WTC11 (cell line): ENCODE measurements around the gene VCAN. TPM values are rescaled to one million over a fixed set of nuclear protein-coding genes. Genes with fewer than 3 reads are reported as not detected.

Experiments
- CREB1 ChIP-seq: sonication (generic); formaldehyde crosslinking; IDR thresholded peaks from 2 replicates; pipeline ENCODE4 v1.8.0; 2023; ENCODE audit warnings: mild to moderate bottlenecking, missing genetic modification reagents
- CREM ChIP-seq: sonication (generic); formaldehyde crosslinking; IDR thresholded peaks from 2 replicates; pipeline ENCODE4 v1.8.1; 2022; ENCODE audit warnings: mild to moderate bottlenecking, missing genetic modification reagents, moderate library complexity
- ETV6 ChIP-seq: sonication (generic); formaldehyde crosslinking; IDR thresholded peaks from 2 replicates; pipeline ENCODE4 v1.8.1; 2022; ENCODE audit warnings: mild to moderate bottlenecking, missing genetic modification reagents
- FOXP1 ChIP-seq: sonication (generic); formaldehyde crosslinking; IDR thresholded peaks from 2 replicates; pipeline ENCODE4 v1.8.0; 2022; ENCODE audit warnings: missing genetic modification reagents, mild to moderate bottlenecking, moderate library complexity, borderline replicate concordance
- GABPB1 ChIP-seq: sonication (generic); formaldehyde crosslinking; IDR thresholded peaks from 2 replicates; pipeline ENCODE4 v1.8.1; 2023; ENCODE audit warnings: mild to moderate bottlenecking, missing genetic modification reagents
- MYBL2 ChIP-seq: sonication (generic); formaldehyde crosslinking; IDR thresholded peaks from 2 replicates; pipeline ENCODE4 v1.8.1; 2023; ENCODE audit warnings: mild to moderate bottlenecking, moderate library complexity, missing genetic modification reagents
- NFATC4 ChIP-seq: fragments of 250-450 bp; sonication (Bioruptor Pico); IDR thresholded peaks from 2 replicates; pipeline ENCODE4 v1.9.0; 2021; ENCODE audit warnings: mild to moderate bottlenecking
- NFYB ChIP-seq: sonication (generic); formaldehyde crosslinking; conservative IDR thresholded peaks from 2 replicates; pipeline ENCODE4 v1.8.0; 2022; ENCODE audit warnings: low read depth, missing genetic modification reagents
- NR1H2 ChIP-seq: sonication (generic); formaldehyde crosslinking; IDR thresholded peaks from 2 replicates; pipeline ENCODE4 v1.9.0; 2021; ENCODE audit warnings: mild to moderate bottlenecking, moderate library complexity, missing genetic modification reagents
- NR2C2 ChIP-seq: sonication (generic); formaldehyde crosslinking; IDR thresholded peaks from 2 replicates; pipeline ENCODE4 v1.8.0; 2022; ENCODE audit warnings: mild to moderate bottlenecking, missing genetic modification reagents
- NR3C1 ChIP-seq: sonication (generic); formaldehyde crosslinking; conservative IDR thresholded peaks from 2 replicates; pipeline ENCODE4 v1.8.1; 2023; ENCODE audit warnings: low read depth, mild to moderate bottlenecking, missing genetic modification reagents
- RORB ChIP-seq: fragments of 250-450 bp; sonication (Bioruptor Pico); IDR thresholded peaks from 2 replicates; pipeline ENCODE4 v1.9.0; 2021; ENCODE audit warnings: mild to moderate bottlenecking
- SMAD3 ChIP-seq: sonication (generic); formaldehyde crosslinking; IDR thresholded peaks from 2 replicates; pipeline ENCODE4 v1.8.0; 2022; ENCODE audit warnings: missing genetic modification reagents, mild to moderate bottlenecking, borderline replicate concordance
- ZNF232 ChIP-seq: sonication (generic); formaldehyde crosslinking; IDR thresholded peaks from 2 replicates; pipeline ENCODE4 v1.8.0; 2022; ENCODE audit warnings: mild to moderate bottlenecking, missing genetic modification reagents
- ZNF416 ChIP-seq: fragments of 250-450 bp; sonication (Bioruptor Pico); IDR thresholded peaks from 2 replicates; pipeline ENCODE4 v1.9.0; 2021; ENCODE audit warnings: mild to moderate bottlenecking, inconsistent platforms
- total RNA-seq: library from RNA; stranded (reverse); gene quantifications from 3 replicates; pipeline ENCODE4 v1.2.3, GENCODE V29; 2021
- TF ChIP-seq, protein P1 (sequence below): sonication (generic); formaldehyde crosslinking; IDR thresholded peaks from 2 replicates; pipeline ENCODE4 v1.8.1; 2022; ENCODE audit warnings: mild to moderate bottlenecking, moderate library complexity, missing genetic modification reagents
- TF ChIP-seq, protein P2 (sequence below): sonication (generic); formaldehyde crosslinking; IDR thresholded peaks from 2 replicates; pipeline ENCODE4 v1.8.0; 2022; ENCODE audit warnings: missing genetic modification reagents
- TF ChIP-seq, protein P3 (sequence below): sonication (generic); formaldehyde crosslinking; IDR thresholded peaks from 2 replicates; pipeline ENCODE4 v1.8.0; 2022; ENCODE audit warnings: mild to moderate bottlenecking, missing genetic modification reagents
- TF ChIP-seq, protein P4 (sequence below): sonication (generic); formaldehyde crosslinking; IDR thresholded peaks from 2 replicates; pipeline ENCODE4 v1.8.1; 2023; ENCODE audit warnings: mild to moderate bottlenecking, missing genetic modification reagents, moderate library complexity
- TF ChIP-seq, protein P5 (sequence below): sonication (generic); formaldehyde crosslinking; IDR thresholded peaks from 2 replicates; pipeline ENCODE4 v1.8.1; 2023; ENCODE audit warnings: mild to moderate bottlenecking, missing genetic modification reagents, moderate library complexity
- TF ChIP-seq, protein P6 (sequence below): sonication (generic); formaldehyde crosslinking; IDR thresholded peaks from 2 replicates; pipeline ENCODE4 v1.8.0; 2022; ENCODE audit warnings: mild to moderate bottlenecking, missing genetic modification reagents
- TF ChIP-seq, protein P7 (sequence below): sonication (generic); formaldehyde crosslinking; IDR thresholded peaks from 2 replicates; pipeline ENCODE4 v1.8.1; 2023; ENCODE audit warnings: mild to moderate bottlenecking, missing genetic modification reagents, borderline replicate concordance
- TF ChIP-seq, protein P8 (sequence below): sonication (generic); formaldehyde crosslinking; IDR thresholded peaks from 2 replicates; pipeline ENCODE4 v1.8.1; 2023; ENCODE audit warnings: mild to moderate bottlenecking, moderate library complexity, missing genetic modification reagents

VCAN gene
- total RNA-seq, 1 experiment from 2014 or later, result 276 TPM

DNA sequence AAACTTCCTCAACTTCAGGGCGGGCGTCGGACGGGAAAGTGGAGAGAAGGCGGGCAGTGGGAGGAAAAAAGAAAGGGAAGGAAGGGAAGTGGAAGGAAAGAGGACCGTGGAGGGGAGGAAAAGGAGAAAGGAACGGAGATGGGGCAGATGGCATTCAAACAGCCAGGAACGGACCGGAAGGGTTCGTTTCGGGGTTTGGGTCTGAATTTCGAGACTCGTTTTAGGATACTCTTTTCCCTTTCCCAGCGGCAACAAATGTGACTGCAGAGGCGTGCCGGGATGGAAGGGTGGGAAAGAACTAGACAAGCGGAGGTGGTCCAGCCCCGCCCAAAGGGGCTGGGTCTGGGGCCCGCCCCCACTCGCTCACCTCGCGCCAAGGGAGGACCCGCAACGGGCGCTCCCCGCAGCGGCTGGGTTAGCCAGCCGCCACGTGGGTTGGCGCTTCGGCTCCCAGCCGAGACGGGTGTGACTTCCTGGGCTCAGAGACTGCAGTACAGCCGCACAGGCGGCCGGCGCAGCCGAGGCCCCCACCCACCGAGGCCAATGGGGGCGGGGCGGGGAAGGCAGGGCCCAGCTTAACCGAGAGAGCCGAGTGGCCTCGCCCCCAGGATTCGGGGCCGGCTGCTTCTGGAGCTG, 2.7 kb downstream of the VCAN start (continued):
- TF ChIP-seq NR3C1 (no peak), SMAD3 (CRISPR knock-in tag) (0 out of 2 replicates have a peak, but pooled peaks have one; percentile 19), NR2C2 (CRISPR knock-in tag) (no peak), NFATC4 (no peak), ZNF232 (peak; percentile 86), FOXP1 (CRISPR knock-in tag) (peak; percentile 80), NFYB (CRISPR knock-in tag) (no peak), ETV6 (peak; percentile 92), CREM (peak; percentile 45; the same call in 1 of the 2 replicates), GABPB1 (CRISPR knock-in tag) (no peak), MYBL2 (peak; percentile 85), ZNF416 (CRISPR knock-in tag) (no peak), RORB (CRISPR knock-in tag) (no peak), NR1H2 (CRISPR knock-in tag) (no peak), CREB1 (0 out of 2 replicates have a peak, but pooled peaks have one; percentile 55)
- TF ChIP-seq, protein P1, sequence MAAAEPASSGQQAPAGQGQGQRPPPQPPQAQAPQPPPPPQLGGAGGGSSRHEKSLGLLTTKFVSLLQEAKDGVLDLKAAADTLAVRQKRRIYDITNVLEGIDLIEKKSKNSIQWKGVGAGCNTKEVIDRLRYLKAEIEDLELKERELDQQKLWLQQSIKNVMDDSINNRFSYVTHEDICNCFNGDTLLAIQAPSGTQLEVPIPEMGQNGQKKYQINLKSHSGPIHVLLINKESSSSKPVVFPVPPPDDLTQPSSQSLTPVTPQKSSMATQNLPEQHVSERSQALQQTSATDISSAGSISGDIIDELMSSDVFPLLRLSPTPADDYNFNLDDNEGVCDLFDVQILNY, result peak; percentile 86; the same call in 1 of the 2 replicates
- TF ChIP-seq, protein P2, sequence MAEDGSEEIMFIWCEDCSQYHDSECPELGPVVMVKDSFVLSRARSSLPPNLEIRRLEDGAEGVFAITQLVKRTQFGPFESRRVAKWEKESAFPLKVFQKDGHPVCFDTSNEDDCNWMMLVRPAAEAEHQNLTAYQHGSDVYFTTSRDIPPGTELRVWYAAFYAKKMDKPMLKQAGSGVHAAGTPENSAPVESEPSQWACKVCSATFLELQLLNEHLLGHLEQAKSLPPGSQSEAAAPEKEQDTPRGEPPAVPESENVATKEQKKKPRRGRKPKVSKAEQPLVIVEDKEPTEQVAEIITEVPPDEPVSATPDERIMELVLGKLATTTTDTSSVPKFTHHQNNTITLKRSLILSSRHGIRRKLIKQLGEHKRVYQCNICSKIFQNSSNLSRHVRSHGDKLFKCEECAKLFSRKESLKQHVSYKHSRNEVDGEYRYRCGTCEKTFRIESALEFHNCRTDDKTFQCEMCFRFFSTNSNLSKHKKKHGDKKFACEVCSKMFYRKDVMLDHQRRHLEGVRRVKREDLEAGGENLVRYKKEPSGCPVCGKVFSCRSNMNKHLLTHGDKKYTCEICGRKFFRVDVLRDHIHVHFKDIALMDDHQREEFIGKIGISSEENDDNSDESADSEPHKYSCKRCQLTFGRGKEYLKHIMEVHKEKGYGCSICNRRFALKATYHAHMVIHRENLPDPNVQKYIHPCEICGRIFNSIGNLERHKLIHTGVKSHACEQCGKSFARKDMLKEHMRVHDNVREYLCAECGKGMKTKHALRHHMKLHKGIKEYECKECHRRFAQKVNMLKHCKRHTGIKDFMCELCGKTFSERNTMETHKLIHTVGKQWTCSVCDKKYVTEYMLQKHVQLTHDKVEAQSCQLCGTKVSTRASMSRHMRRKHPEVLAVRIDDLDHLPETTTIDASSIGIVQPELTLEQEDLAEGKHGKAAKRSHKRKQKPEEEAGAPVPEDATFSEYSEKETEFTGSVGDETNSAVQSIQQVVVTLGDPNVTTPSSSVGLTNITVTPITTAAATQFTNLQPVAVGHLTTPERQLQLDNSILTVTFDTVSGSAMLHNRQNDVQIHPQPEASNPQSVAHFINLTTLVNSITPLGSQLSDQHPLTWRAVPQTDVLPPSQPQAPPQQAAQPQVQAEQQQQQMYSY (CRISPR knock-in tag), result 0 out of 2 replicates have a peak, but pooled peaks have one; percentile 30
- TF ChIP-seq, protein P3, sequence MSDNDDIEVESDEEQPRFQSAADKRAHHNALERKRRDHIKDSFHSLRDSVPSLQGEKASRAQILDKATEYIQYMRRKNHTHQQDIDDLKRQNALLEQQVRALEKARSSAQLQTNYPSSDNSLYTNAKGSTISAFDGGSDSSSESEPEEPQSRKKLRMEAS (CRISPR knock-in tag), result peak; percentile 94
- TF ChIP-seq, protein P4, sequence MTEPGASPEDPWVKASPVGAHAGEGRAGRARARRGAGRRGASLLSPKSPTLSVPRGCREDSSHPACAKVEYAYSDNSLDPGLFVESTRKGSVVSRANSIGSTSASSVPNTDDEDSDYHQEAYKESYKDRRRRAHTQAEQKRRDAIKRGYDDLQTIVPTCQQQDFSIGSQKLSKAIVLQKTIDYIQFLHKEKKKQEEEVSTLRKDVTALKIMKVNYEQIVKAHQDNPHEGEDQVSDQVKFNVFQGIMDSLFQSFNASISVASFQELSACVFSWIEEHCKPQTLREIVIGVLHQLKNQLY (CRISPR knock-in tag), result no peak
- TF ChIP-seq, protein P5, sequence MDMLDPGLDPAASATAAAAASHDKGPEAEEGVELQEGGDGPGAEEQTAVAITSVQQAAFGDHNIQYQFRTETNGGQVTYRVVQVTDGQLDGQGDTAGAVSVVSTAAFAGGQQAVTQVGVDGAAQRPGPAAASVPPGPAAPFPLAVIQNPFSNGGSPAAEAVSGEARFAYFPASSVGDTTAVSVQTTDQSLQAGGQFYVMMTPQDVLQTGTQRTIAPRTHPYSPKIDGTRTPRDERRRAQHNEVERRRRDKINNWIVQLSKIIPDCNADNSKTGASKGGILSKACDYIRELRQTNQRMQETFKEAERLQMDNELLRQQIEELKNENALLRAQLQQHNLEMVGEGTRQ (CRISPR knock-in tag), result peak; percentile 72
- TF ChIP-seq, protein P6, sequence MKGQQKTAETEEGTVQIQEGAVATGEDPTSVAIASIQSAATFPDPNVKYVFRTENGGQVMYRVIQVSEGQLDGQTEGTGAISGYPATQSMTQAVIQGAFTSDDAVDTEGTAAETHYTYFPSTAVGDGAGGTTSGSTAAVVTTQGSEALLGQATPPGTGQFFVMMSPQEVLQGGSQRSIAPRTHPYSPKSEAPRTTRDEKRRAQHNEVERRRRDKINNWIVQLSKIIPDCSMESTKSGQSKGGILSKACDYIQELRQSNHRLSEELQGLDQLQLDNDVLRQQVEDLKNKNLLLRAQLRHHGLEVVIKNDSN, result peak; percentile 82; the same call in 1 of the 2 replicates
- TF ChIP-seq, protein P7, sequence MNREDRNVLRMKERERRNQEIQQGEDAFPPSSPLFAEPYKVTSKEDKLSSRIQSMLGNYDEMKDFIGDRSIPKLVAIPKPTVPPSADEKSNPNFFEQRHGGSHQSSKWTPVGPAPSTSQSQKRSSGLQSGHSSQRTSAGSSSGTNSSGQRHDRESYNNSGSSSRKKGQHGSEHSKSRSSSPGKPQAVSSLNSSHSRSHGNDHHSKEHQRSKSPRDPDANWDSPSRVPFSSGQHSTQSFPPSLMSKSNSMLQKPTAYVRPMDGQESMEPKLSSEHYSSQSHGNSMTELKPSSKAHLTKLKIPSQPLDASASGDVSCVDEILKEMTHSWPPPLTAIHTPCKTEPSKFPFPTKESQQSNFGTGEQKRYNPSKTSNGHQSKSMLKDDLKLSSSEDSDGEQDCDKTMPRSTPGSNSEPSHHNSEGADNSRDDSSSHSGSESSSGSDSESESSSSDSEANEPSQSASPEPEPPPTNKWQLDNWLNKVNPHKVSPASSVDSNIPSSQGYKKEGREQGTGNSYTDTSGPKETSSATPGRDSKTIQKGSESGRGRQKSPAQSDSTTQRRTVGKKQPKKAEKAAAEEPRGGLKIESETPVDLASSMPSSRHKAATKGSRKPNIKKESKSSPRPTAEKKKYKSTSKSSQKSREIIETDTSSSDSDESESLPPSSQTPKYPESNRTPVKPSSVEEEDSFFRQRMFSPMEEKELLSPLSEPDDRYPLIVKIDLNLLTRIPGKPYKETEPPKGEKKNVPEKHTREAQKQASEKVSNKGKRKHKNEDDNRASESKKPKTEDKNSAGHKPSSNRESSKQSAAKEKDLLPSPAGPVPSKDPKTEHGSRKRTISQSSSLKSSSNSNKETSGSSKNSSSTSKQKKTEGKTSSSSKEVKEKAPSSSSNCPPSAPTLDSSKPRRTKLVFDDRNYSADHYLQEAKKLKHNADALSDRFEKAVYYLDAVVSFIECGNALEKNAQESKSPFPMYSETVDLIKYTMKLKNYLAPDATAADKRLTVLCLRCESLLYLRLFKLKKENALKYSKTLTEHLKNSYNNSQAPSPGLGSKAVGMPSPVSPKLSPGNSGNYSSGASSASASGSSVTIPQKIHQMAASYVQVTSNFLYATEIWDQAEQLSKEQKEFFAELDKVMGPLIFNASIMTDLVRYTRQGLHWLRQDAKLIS (CRISPR knock-in tag), result peak; percentile 79; the same call in 1 of the 2 replicates
- TF ChIP-seq, protein P8, sequence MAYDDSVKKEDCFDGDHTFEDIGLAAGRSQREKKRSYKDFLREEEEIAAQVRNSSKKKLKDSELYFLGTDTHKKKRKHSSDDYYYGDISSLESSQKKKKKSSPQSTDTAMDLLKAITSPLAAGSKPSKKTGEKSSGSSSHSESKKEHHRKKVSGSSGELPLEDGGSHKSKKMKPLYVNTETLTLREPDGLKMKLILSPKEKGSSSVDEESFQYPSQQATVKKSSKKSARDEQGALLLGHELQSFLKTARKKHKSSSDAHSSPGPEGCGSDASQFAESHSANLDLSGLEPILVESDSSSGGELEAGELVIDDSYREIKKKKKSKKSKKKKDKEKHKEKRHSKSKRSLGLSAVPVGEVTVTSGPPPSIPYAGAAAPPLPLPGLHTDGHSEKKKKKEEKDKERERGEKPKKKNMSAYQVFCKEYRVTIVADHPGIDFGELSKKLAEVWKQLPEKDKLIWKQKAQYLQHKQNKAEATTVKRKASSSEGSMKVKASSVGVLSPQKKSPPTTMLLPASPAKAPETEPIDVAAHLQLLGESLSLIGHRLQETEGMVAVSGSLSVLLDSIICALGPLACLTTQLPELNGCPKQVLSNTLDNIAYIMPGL (CRISPR knock-in tag), result 0 out of 2 replicates have a peak, but pooled peaks have one; percentile 43
